Adrenal gland (tissue), 5 donors: ENCODE data around the gene TPCN1.

Source experiments
- CTCF ChIP-seq, 6 experiments: fragments of 450-650 bp in 4 of 6; fragments of 200-600 bp in 2 of 6; sonication (generic) in 1 of 6; IDR thresholded peaks; 1 replicate in 5 of 6; 2 replicates in 1 of 6; pipeline versions ENCODE4 v1.5.1 to v1.8.0; 2016 to 2021; ENCODE audit warnings: antibody characterized with exemption in 6 of 6, mild to moderate bottlenecking in 2 of 6, moderate library complexity in 1 of 6
- POLR2A ChIP-seq, 2 donors: fragments of 450-650 bp; IDR thresholded peaks; one replicate each; pipeline ENCODE4 v1.6.1; 2017; ENCODE audit warnings: antibody characterized with exemption in 2 of 2, mild to moderate bottlenecking in 2 of 2, moderate library complexity in 1 of 2
- donor health status: DM: no; HTN: no; CAD: no.

DNA sequence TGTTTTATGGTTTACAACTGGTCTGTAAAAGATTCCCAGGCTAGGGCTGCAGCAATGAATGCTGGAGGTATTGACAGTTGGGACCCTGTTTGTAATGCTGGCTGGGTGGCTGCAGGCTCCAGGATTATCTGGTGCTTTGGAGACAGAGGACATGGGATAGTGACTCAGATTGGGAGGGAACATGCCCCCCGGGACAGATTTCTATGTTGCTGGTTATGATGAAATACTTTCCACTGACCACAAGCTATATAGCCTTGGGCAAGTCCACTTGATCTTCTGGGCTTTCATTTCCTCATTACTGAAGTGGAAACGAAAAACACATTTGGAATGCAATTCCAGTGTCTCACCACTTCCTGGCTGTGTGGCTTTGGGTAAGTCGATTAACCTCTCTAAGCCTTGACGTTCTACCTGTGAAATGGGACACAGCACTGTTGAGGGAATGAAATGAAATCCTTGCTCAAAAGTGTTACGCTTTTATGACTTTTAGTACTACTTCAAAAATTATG is 6.3 kb upstream of the TPCN1 start:
- TF ChIP-seq POLR2A (IDR thresholded peaks at IDR 0.05) (peak in 1 of 2 donors; percentile 78), CTCF (IDR thresholded peaks at IDR 0.05) (peak in 5 of 6 experiments; percentile 9 to 67 (median 57))
